Neural progenitor cell (in vitro differentiated cells): ENCODE results near the gene STMN3. TPM values are rescaled to one million over a fixed set of nuclear protein-coding genes. Genes with fewer than 3 reads are reported as not detected.

ENCODE experiments used
- DNase-seq: peaks from one replicate; pipeline ENCODE4 v3.0.0-alpha.2; 2016; ENCODE audit warnings: low spot score
- H2AFZ ChIP-seq: fragments of 200-600 bp; sonication (generic); replicated peaks from 2 replicates; pipeline ENCODE4 v1.6.1; 2016; ENCODE audit warnings: antibody characterized with exemption
- H3F3A ChIP-seq: fragments of 200-600 bp; sonication (generic); 2 replicates; pipeline ENCODE4 v1.6.1; 2016; ENCODE audit warnings: antibody characterized with exemption, low read depth
- H3K27ac ChIP-seq: fragments of 200-600 bp; sonication (generic); 2 replicates; pipeline ENCODE4 v1.5.1; 2016; ENCODE audit warnings: mild to moderate bottlenecking
- H3K27me3 ChIP-seq: fragments of 200-600 bp; sonication (generic); 2 replicates; pipeline ENCODE4 v1.6.1; 2016; ENCODE audit warnings: mild to moderate bottlenecking, moderate library complexity
- H3K36me3 ChIP-seq: fragments of 200-600 bp; sonication (generic); 2 replicates; pipeline ENCODE4 v1.5.1; 2016
- H3K4me1 ChIP-seq: fragments of 200-600 bp; sonication (generic); 2 replicates; pipeline ENCODE4 v1.6.1; 2016; ENCODE audit warnings: mixed run types
- H3K4me2 ChIP-seq: fragments of 200-600 bp; sonication (generic); 2 replicates; pipeline ENCODE4 v1.6.1; 2016
- H3K4me3 ChIP-seq: fragments of 200-600 bp; sonication (generic); 2 replicates; pipeline ENCODE4 v1.5.1; 2016
- H3K79me2 ChIP-seq: fragments of 200-600 bp; sonication (generic); 2 replicates; pipeline ENCODE4 v1.6.1; 2016; ENCODE audit warnings: low read depth
- H3K9ac ChIP-seq: fragments of 200-600 bp; sonication (generic); 2 replicates; pipeline ENCODE4 v1.6.1; 2016
- H3K9me3 ChIP-seq: fragments of 200-600 bp; sonication (generic); 2 replicates; pipeline ENCODE4 v1.5.1; 2016; ENCODE audit warnings: low read depth
- H4K20me1 ChIP-seq: fragments of 200-600 bp; sonication (generic); 2 replicates; pipeline ENCODE4 v1.6.1; 2016; ENCODE audit warnings: low read depth
- H3K27ac Mint-ChIP-seq: 3 replicates; pipeline ENCODE4 v1.8.0; 2021; ENCODE audit warnings: mixed read lengths
- H3K27me3 Mint-ChIP-seq: 2 replicates; pipeline ENCODE4 v1.8.0; 2022; ENCODE audit warnings: low read depth, mild to moderate bottlenecking, inconsistent platforms, moderate library complexity, mixed read lengths; ENCODE audit not compliant: insufficient read depth
- H3K36me3 Mint-ChIP-seq: 3 replicates; pipeline ENCODE4 v1.8.0; 2021; ENCODE audit warnings: mixed read lengths
- H3K4me1 Mint-ChIP-seq: 3 replicates; pipeline ENCODE4 v1.8.0; 2021; ENCODE audit warnings: mixed read lengths
- H3K4me3 Mint-ChIP-seq: 3 replicates; pipeline ENCODE4 v1.8.0; 2021; ENCODE audit warnings: mild to moderate bottlenecking, moderate library complexity, mixed read lengths
- H3K9me3 Mint-ChIP-seq: 3 replicates; pipeline ENCODE4 v1.8.0; 2020; ENCODE audit warnings: mixed read lengths
- CTCF ChIP-seq: fragments of 200-600 bp; sonication (generic); IDR thresholded peaks from 2 replicates; pipeline ENCODE4 v1.5.1; 2017; ENCODE audit warnings: antibody characterized with exemption, mild to moderate bottlenecking
- EZH2 ChIP-seq: fragments of 200-600 bp; sonication (generic); IDR thresholded peaks from 2 replicates; pipeline ENCODE4 v1.6.1; 2017; ENCODE audit warnings: antibody characterized with exemption, mild to moderate bottlenecking, moderate library complexity
- EZH2phosphoT487 ChIP-seq: fragments of 200-600 bp; sonication (generic); IDR thresholded peaks from 2 replicates; pipeline ENCODE4 v1.6.1; 2017; ENCODE audit warnings: antibody characterized with exemption
- total RNA-seq: library from RNA; depleted of rRNA; stranded (reverse); fragments of >200 nt; gene quantifications from 2 replicates; pipeline ENCODE4 v1.2.3, GENCODE V29; 2015; ENCODE audit warnings: low replicate concordance

Gene STMN3
- total RNA-seq, 1 donor from 2014 or later = 3.3 TPM

GRCh38 chr20:63639093-63639975 is 13.9 kb downstream of the STMN3 start:
- H3K9me3 ChIP-seq = no peaks in the 10 kb centered on the region
- no peak overlapping the region for H3K9ac ChIP-seq
- Mint-ChIP-seq H3K36me3 (no peaks in the 10 kb centered on the region), H3K9me3 (no peaks in the 10 kb centered on the region), H3K4me3 (peak overlapping the region; percentile 73), H3K27me3 (peaks cover 7% of the 10 kb centered on the region), H3K27ac (no peak overlapping the region), H3K4me1 (peaks cover 13% of the 10 kb centered on the region)
- no peak for DNase-seq
- no peaks in the 10 kb centered on the region for H3K36me3 ChIP-seq
- H2AFZ ChIP-seq = no peak overlapping the region
- H3K79me2 ChIP-seq = no peaks in the 10 kb centered on the region
- TF ChIP-seq CTCF = no peak
- TF ChIP-seq EZH2phosphoT487 = no peak
- no peak for TF ChIP-seq EZH2
- H3K4me1 ChIP-seq = peaks cover 11% of the 10 kb centered on the region
- H3K4me2 ChIP-seq = no peak overlapping the region
- no peak overlapping the region for H3K27ac ChIP-seq
- H3K27me3 ChIP-seq = peaks cover 17% of the 10 kb centered on the region
- H4K20me1 ChIP-seq = peaks cover 2% of the 10 kb centered on the region
- peaks cover 19% of the 10 kb centered on the region for H3F3A ChIP-seq
- no peak overlapping the region for H3K4me3 ChIP-seq

GRCh38 chr20:63636752-63637628 is 16.2 kb downstream of the STMN3 start:
- Histone ChIP-seq H3K4me3 (no peak overlapping the region), H3K9ac (no peak overlapping the region), H3K9me3 (no peaks in the 10 kb centered on the region), H3F3A (peaks cover 9% of the 10 kb centered on the region), H3K4me2 (peak overlapping the region; percentile 24), H3K4me1 (peaks cover 7% of the 10 kb centered on the region), H2AFZ (no peak overlapping the region), H3K79me2 (no peaks in the 10 kb centered on the region), H3K27ac (no peak overlapping the region), H3K27me3 (no peaks in the 10 kb centered on the region), H3K36me3 (no peaks in the 10 kb centered on the region), H4K20me1 (no peaks in the 10 kb centered on the region)
- Mint-ChIP-seq H3K9me3 (no peaks in the 10 kb centered on the region), H3K4me1 (peaks cover 9% of the 10 kb centered on the region), H3K36me3 (no peaks in the 10 kb centered on the region), H3K4me3 (no peak overlapping the region), H3K27me3 (peaks cover 4% of the 10 kb centered on the region), H3K27ac (peak overlapping the region; percentile 50)
- DNase-seq = peak; percentile 49
- TF ChIP-seq EZH2phosphoT487 (no peak), CTCF (no peak), EZH2 (no peak)

GRCh38 chr20:63635431-63636141 is 17.6 kb downstream of the STMN3 start:
- H3K36me3 Mint-ChIP-seq = no peaks in the 10 kb centered on the region
- no peaks in the 10 kb centered on the region for H3K27me3 ChIP-seq
- no peak overlapping the region for H3K4me3 ChIP-seq
- H3K9me3 ChIP-seq = no peaks in the 10 kb centered on the region
- H3K27me3 Mint-ChIP-seq = peaks cover 4% of the 10 kb centered on the region
- no peak for TF ChIP-seq CTCF
- no peak for TF ChIP-seq EZH2phosphoT487
- no peak for TF ChIP-seq EZH2
- no peak overlapping the region for H3K27ac Mint-ChIP-seq
- peaks cover 7% of the 10 kb centered on the region for H3K4me1 ChIP-seq
- H2AFZ ChIP-seq = no peak overlapping the region
- no peak overlapping the region for H3K9ac ChIP-seq
- no peaks in the 10 kb centered on the region for H3K36me3 ChIP-seq
- H3F3A ChIP-seq = peaks cover 5% of the 10 kb centered on the region
- DNase-seq = no peak
- H3K4me2 ChIP-seq = no peak overlapping the region
- no peak overlapping the region for H3K27ac ChIP-seq
- peaks cover 9% of the 10 kb centered on the region for H3K4me1 Mint-ChIP-seq
- H4K20me1 ChIP-seq = no peaks in the 10 kb centered on the region
- no peak overlapping the region for H3K4me3 Mint-ChIP-seq
- no peaks in the 10 kb centered on the region for H3K9me3 Mint-ChIP-seq
- no peaks in the 10 kb centered on the region for H3K79me2 ChIP-seq
